A549 (cell line): ENCODE data around the gene VAV3. TPM values are rescaled to one million over a fixed set of nuclear protein-coding genes. Genes with fewer than 3 reads are reported as not detected.

Experiments
- ATAC-seq, 2 experiments: fragments of 200-7000 bp in 1 of 2; fragments of >200 bp in 1 of 2; cut with Nextera tagmentation in 1 of 2; cut with Tn5 transposase in 1 of 2; 3 replicates each; pipeline versions ENCODE4 v1.8.0 to v1.9.1; 2018 to 2020; ENCODE audit warnings: mild to moderate bottlenecking in 1 of 2, moderate library complexity in 1 of 2
- CTCF ChIA-PET: fragments of 300-600 bp; sonication (Branson Sonifier 250); formaldehyde crosslinking; extraction: SDS; loops from one replicate; lab custom pipeline; 2021; ENCODE audit warnings: antibody characterized with exemption, inconsistent platforms; lab: Yijun Ruan, JAX
- POLR2A ChIA-PET: fragments of 350-600 bp; formaldehyde crosslinking; extraction: SDS; loops from one replicate; lab custom pipeline; 2021; ENCODE audit warnings: antibody characterized with exemption, inconsistent platforms; lab: Yijun Ruan, JAX
- DNase-seq, 2 experiments: peaks; one replicate each; pipeline versions ENCODE4 v3.0.0 to v3.0.0-alpha.2; 2011 to 2016; ENCODE audit warnings: low read depth in 1 of 2, low spot score in 1 of 2
- FAIRE-seq: peaks from 2 replicates; lab custom pipeline; 2011; peaks lifted over from hg19 to GRCh38; lab: Jason Lieb, UNC
- H3K27ac ChIP-seq, 2 experiments: fragments of >200 bp; sonication (Bioruptor Twin); formaldehyde crosslinking; 3 replicates each; pipeline ENCODE4 v1.5.1; 2016 to 2017
- H3K4me1 ChIP-seq: fragments of >200 bp; sonication (Bioruptor Twin); formaldehyde crosslinking; 3 replicates; pipeline ENCODE4 v1.6.1; 2016
- H3K4me2 ChIP-seq: fragments of >200 bp; sonication (Bioruptor Twin); formaldehyde crosslinking; 3 replicates; pipeline ENCODE4 v1.6.1; 2016
- H3K4me3 ChIP-seq: fragments of >200 bp; sonication (Bioruptor Twin); formaldehyde crosslinking; 3 replicates; pipeline ENCODE4 v1.5.1; 2016
- H3K9me3 ChIP-seq: fragments of >200 bp; sonication (Bioruptor Twin); formaldehyde crosslinking; 3 replicates; pipeline ENCODE4 v1.6.1; 2016
- CBX8 ChIP-seq: fragments of 200-600 bp; sonication (generic); IDR thresholded peaks from 2 replicates; pipeline ENCODE4 v1.6.1; 2016
- CHD2 ChIP-seq: fragments of 150-350 bp; IDR thresholded peaks from 2 replicates; pipeline ENCODE4 v1.6.1; 2014; ENCODE audit warnings: low read length; ENCODE audit not compliant: partially characterized antibody
- EP300 ChIP-seq, 2 experiments: fragments of >200 bp; sonication (Bioruptor Twin); formaldehyde crosslinking; IDR thresholded peaks; 2 replicates in 1 of 2; 3 replicates in 1 of 2; pipeline ENCODE4 v1.6.1; 2016 to 2017
- FOSB ChIP-seq: fragments of 250-450 bp; sonication (Bioruptor Pico); IDR thresholded peaks from 2 replicates; pipeline ENCODE4 v1.5.0; 2020; ENCODE audit warnings: mild to moderate bottlenecking, moderate library complexity
- GATA3 ChIP-seq: IDR thresholded peaks from 2 replicates; pipeline ENCODE4 v1.6.1; 2012; ENCODE audit warnings: borderline replicate concordance
- MAZ ChIP-seq: fragments of 150-350 bp; IDR thresholded peaks from 2 replicates; pipeline ENCODE4 v1.6.1; 2014; ENCODE audit warnings: antibody characterized with exemption, low read depth, low read length, borderline replicate concordance
- MYC ChIP-seq: IDR thresholded peaks from 2 replicates; pipeline ENCODE4 v1.6.1; 2012; ENCODE audit warnings: mild to moderate bottlenecking, inconsistent platforms, low read length, improper control_type of control experiment, borderline replicate concordance
- NFE2L2 ChIP-seq: fragments of 150-350 bp; conservative IDR thresholded peaks from 2 replicates; pipeline ENCODE4 v1.6.1; 2014; ENCODE audit warnings: low read length
- NR3C1 ChIP-seq: fragments of >200 bp; sonication (Bioruptor Twin); formaldehyde crosslinking; IDR thresholded peaks from 3 replicates; pipeline ENCODE4 v1.6.1; 2017
- PHF8 ChIP-seq: fragments of 200-600 bp; sonication (generic); IDR thresholded peaks from 2 replicates; pipeline ENCODE4 v1.6.1; 2016; ENCODE audit warnings: low read depth, mild to moderate bottlenecking, antibody characterized with exemption, moderate library complexity, borderline replicate concordance
- RAD21 ChIP-seq, 2 experiments: fragments of >200 bp in 1 of 2; sonication (Bioruptor Twin) in 1 of 2; formaldehyde crosslinking in 1 of 2; IDR thresholded peaks in 1 of 2; conservative IDR thresholded peaks in 1 of 2; 2 replicates in 1 of 2; 3 replicates in 1 of 2; pipeline ENCODE4 v1.6.1; 2012 to 2018; ENCODE audit warnings: inconsistent platforms in 1 of 2
- RFX5 ChIP-seq: fragments of 450-650 bp; IDR thresholded peaks from 2 replicates; pipeline ENCODE4 v1.7.1; 2014; ENCODE audit warnings: antibody characterized with exemption, mild to moderate bottlenecking, moderate library complexity
- SMC3 ChIP-seq: fragments of >200 bp; sonication (Bioruptor Twin); formaldehyde crosslinking; IDR thresholded peaks from 3 replicates; pipeline ENCODE4 v1.6.1; 2018; ENCODE audit warnings: inconsistent platforms
- SREBF2 ChIP-seq: fragments of 450-650 bp; IDR thresholded peaks from 2 replicates; pipeline ENCODE4 v1.6.1; 2014; ENCODE audit warnings: mild to moderate bottlenecking, moderate library complexity
- TP53 ChIP-seq: fragments of 250-450 bp; sonication (Bioruptor Pico); IDR thresholded peaks from 2 replicates; pipeline ENCODE4 v1.5.0; 2021; ENCODE audit warnings: mild to moderate bottlenecking, moderate library complexity
- ZC3H11A ChIP-seq: fragments of 450-650 bp; IDR thresholded peaks from 2 replicates; pipeline ENCODE4 v1.6.1; 2014; ENCODE audit warnings: antibody characterized with exemption, mild to moderate bottlenecking
- ZFP36 ChIP-seq: fragments of 450-650 bp; IDR thresholded peaks from 2 replicates; pipeline ENCODE4 v1.6.1; 2014; ENCODE audit warnings: borderline replicate concordance; ENCODE audit not compliant: partially characterized antibody
- ZNF302 ChIP-seq: fragments of 250-450 bp; sonication (Bioruptor Pico); IDR thresholded peaks from 2 replicates; pipeline ENCODE4 v1.9.0; 2021; ENCODE audit warnings: inconsistent platforms, mild to moderate bottlenecking, moderate library complexity
- ZSCAN20 ChIP-seq: fragments of 250-450 bp; sonication (Bioruptor Pico); IDR thresholded peaks from 2 replicates; pipeline ENCODE4 v1.8.0; 2022; ENCODE audit warnings: mild to moderate bottlenecking, moderate library complexity
- WGBS: methylation state at CpG from one replicate; pipeline ENCODE4 v1.1.6; 2017; ENCODE audit errors: missing lambda C conversion rate; 5-methylcytosine and 5-hydroxymethylcytosine counted together
- polyA plus RNA-seq, 4 experiments: library from polyadenylated mRNA; depleted of rRNA in 3 of 4; stranded (reverse); fragments of >200 nt; fragmentation: RNase III in 1 of 4; extraction: RNeasy Plus Mini Kit Qiagen cat#74134 plus additional on column Dnase treatment in 1 of 4; gene quantifications; 2 replicates in 3 of 4; 3 replicates in 1 of 4; pipeline ENCODE4 v1.2.3, GENCODE V29; 2011 to 2017
- TF ChIP-seq, protein P1 (sequence below): fragments of 250-450 bp; sonication (Bioruptor Pico); IDR thresholded peaks from 2 replicates; pipeline ENCODE4 v1.5.0; 2020; ENCODE audit warnings: low read depth, mild to moderate bottlenecking, moderate library complexity
- TF ChIP-seq, protein P2 (sequence below): IDR thresholded peaks from 2 replicates; pipeline ENCODE4 v1.6.1; 2012; ENCODE audit warnings: low read depth, borderline replicate concordance

Gene VAV3
- polyA plus RNA-seq, 2 of the 4 experiments (the other 2 are of a cell fraction): 12.8 to 22.7 TPM

DNA sequence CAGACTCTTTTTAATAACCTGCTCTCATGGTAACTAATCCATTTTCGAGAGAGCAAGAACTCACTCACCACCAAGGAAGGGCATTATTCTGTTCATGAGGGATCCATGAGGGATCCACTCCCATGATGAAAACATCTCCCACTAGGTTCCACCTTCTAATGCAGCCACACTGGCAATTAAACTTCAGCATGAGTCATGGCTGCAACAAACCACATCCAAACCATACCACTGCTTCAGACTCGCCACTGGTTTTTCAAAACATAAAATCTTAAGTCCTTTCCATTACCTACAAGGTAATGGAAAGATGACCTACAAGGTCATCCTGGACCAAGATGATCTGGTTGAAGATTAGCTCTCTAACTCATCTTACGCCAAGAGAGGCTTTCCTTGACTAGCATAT lies 405.1 kb downstream of the VAV3 start:
- DNase-seq: no peak
- H3K4me1 ChIP-seq: no peaks in the 10 kb centered on the region
- H3K9me3 ChIP-seq: no peaks in the 10 kb centered on the region
- TF ChIP-seq GATA3: no peak
- no peak for TF ChIP-seq MYC
- no peak for TF ChIP-seq SREBF2
- TF ChIP-seq, all 56 proteins: peak for 0
- ATAC-seq (no peak), FAIRE-seq (no peak)
- H3K27ac ChIP-seq: no peak overlapping the region
- 86% methylated on average over 3 of the region's 3 CpGs for WGBS
- H3K4me3 ChIP-seq: no peak overlapping the region
- no peak overlapping the region for H3K4me2 ChIP-seq
- POLR2A ChIA-PET: no interaction called here
- CTCF ChIA-PET: no interaction called here

- H3K4me3 ChIP-seq: no peak overlapping the region
- FAIRE-seq: no peak
- no peaks in the 10 kb centered on the region for H3K9me3 ChIP-seq
- WGBS: 68% methylated on average over 2 of the region's 2 CpGs
- no peak for ATAC-seq
- DNase-seq: no peak
- H3K27ac ChIP-seq: no peak overlapping the region
- no peaks in the 10 kb centered on the region for H3K4me1 ChIP-seq
- TF ChIP-seq MAZ (no peak), CBX8 (no peak)
- POLR2A ChIA-PET: no interaction called here
- CTCF ChIA-PET: no interaction called here
- no peak overlapping the region for H3K4me2 ChIP-seq
These were observed 407.9 kb downstream of the VAV3 start for GRCh38 chr1:107557095-107557494.

- CTCF ChIA-PET: no interaction called here
- TF ChIP-seq FOSB (CRISPR knock-in tag) (no peak), ZSCAN20 (no peak), RAD21 (conservative IDR thresholded peaks at IDR 0.05 in 1 of 2, IDR thresholded peaks at IDR 0.05 in 1 of 2) (no peak), PHF8 (no peak), NR3C1 (no peak)
- TF ChIP-seq, protein P1, sequence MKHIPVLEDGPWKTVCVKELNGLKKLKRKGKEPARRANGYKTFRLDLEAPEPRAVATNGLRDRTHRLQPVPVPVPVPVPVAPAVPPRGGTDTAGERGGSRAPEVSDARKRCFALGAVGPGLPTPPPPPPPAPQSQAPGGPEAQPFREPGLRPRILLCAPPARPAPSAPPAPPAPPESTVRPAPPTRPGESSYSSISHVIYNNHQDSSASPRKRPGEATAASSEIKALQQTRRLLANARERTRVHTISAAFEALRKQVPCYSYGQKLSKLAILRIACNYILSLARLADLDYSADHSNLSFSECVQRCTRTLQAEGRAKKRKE: no peak
- TF ChIP-seq, all 56 proteins: peak for 0
- FAIRE-seq (no peak), DNase-seq (no peak), ATAC-seq (no peak)
- POLR2A ChIA-PET: no interaction called here
- no peaks in the 10 kb centered on the region for H3K4me1 ChIP-seq
- no peaks in the 10 kb centered on the region for H3K9me3 ChIP-seq
- no peak overlapping the region for H3K27ac ChIP-seq
- no peak overlapping the region for H3K4me2 ChIP-seq
- H3K4me3 ChIP-seq: no peak overlapping the region
These were observed 409.4 kb downstream of the VAV3 start for GRCh38 chr1:107555578-107555977.

DNA sequence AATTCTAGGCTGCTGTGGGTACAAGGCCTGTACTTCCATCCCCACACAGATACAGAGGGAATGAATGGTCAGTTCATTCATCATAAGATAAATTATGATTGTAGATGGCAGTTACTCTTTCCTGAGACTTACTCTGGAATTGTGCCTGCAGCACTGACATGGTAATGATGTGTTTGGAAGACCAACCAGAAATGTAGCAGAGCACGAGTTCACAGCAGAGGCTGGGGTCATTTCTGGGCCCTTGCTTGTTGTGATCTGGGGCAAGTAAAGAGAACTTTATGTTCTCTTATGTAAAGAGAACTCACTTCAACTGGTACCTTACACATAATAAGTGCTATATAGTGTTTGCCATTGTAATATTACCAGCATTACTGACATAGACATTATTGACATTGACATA lies 412.2 kb downstream of the VAV3 start:
- ATAC-seq (no peak), FAIRE-seq (no peak), DNase-seq (no peak)
- Histone ChIP-seq H3K4me3 (no peak overlapping the region), H3K4me1 (no peaks in the 10 kb centered on the region), H3K9me3 (no peaks in the 10 kb centered on the region), H3K4me2 (no peak overlapping the region), H3K27ac (no peak overlapping the region)
- WGBS: 50% methylated on average over 1 of the region's 1 CpG
- ChIA-PET POLR2A (no interaction called here), CTCF (no interaction called here)
- no peak for TF ChIP-seq TP53 (CRISPR knock-in tag)
- no peak for TF ChIP-seq MAZ
- TF ChIP-seq RFX5: no peak
- no peak for TF ChIP-seq CHD2
- no peak for TF ChIP-seq SMC3
- TF ChIP-seq, protein P2, sequence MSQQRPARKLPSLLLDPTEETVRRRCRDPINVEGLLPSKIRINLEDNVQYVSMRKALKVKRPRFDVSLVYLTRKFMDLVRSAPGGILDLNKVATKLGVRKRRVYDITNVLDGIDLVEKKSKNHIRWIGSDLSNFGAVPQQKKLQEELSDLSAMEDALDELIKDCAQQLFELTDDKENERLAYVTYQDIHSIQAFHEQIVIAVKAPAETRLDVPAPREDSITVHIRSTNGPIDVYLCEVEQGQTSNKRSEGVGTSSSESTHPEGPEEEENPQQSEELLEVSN: no peak
- TF ChIP-seq ZC3H11A: no peak
- no peak for TF ChIP-seq EP300 (IDR thresholded peaks at IDR 0.05)
- TF ChIP-seq NFE2L2: no peak
- TF ChIP-seq FOSB (CRISPR knock-in tag): no peak
- no peak for TF ChIP-seq ZFP36
- TF ChIP-seq SREBF2: no peak
- TF ChIP-seq ZNF302 (CRISPR knock-in tag): no peak
